ENCODE data around the gene PABPN1L. TPM values are rescaled to one million over a fixed set of nuclear protein-coding genes. Genes with fewer than 3 reads are reported as not detected.

Gene PABPN1L
- total and polyA plus RNA-seq, 2 donors (not counting 1 experiment from before 2014, with no cell fraction given), result 0.21 to 0.84 TPM

- H3K4me1 Mint-ChIP-seq, result peaks cover 12% of the 10 kb centered on the region
- no peak for ATAC-seq (ENCODE audit: low read depth)
- POLR2A ChIA-PET, result no interaction called here
Measured at GRCh38 chr16:88897696-88898425, 31.4 kb upstream of the PABPN1L start.

More at GRCh38 chr16:88897696-88898425, 31.4 kb upstream of the PABPN1L start:
- Histone ChIP-seq H3K4me3 (ENCODE audit: control extremely low read depth in 1 of 5, extremely low read depth in 1 of 5, insufficient read depth in 1 of 5, low read depth in 2 of 5, low read length in 4 of 5) (no peak overlapping the region), H3K4me2 (replicated peaks; ENCODE audit: low read depth, low read length, poor library complexity, severe bottlenecking) (no peak overlapping the region), H4K20me1 (ENCODE audit: control insufficient read depth, insufficient read depth, low read length, poor library complexity, severe bottlenecking) (peaks cover 98% of the 10 kb centered on the region), H3K36me3 (replicated peaks in 1 of 2; ENCODE audit: control extremely low read depth in 1 of 2, control insufficient read depth in 1 of 2, extremely low read depth in 1 of 2, insufficient read depth in 2 of 2, low read length in 1 of 2) (peaks cover 0 to 65% of the 10 kb centered on the region in 2 experiments), H3K9me3 (ENCODE audit: control extremely low read depth in 1 of 3, control insufficient read depth in 2 of 3, insufficient read depth in 1 of 3, low read length in 2 of 3) (no peaks in the 10 kb centered on the region), H2AFZ (ENCODE audit: insufficient read depth, low read depth, low read length, poor library complexity, severe bottlenecking) (no peak overlapping the region), H3K27me3 (replicated peaks in 1 of 4; ENCODE audit: control extremely low read depth in 1 of 4, control insufficient read depth in 3 of 4, insufficient read depth in 4 of 4, low read length in 3 of 4) (no peaks in the 10 kb centered on the region), H3K9ac (ENCODE audit: low read length) (no peak overlapping the region), H3K79me2 (ENCODE audit: control insufficient read depth, insufficient read depth, low read length) (peaks cover 68% of the 10 kb centered on the region), H3K27ac (ENCODE audit: low read length in 2 of 2) (no peak overlapping the region), H3K4me1 (ENCODE audit: control insufficient read depth in 2 of 2, insufficient read depth in 2 of 2, low read length in 2 of 2) (peaks cover 15 to 17% of the 10 kb centered on the region in 2 donors)
- Mint-ChIP-seq H3K27ac (no peak overlapping the region), H3K27me3 (no peaks in the 10 kb centered on the region), H3K9me3 (ENCODE audit: insufficient read depth) (no peaks in the 10 kb centered on the region), H3K4me3 (no peak overlapping the region)
- DNase-seq, result no peak
- CTCF ChIA-PET, result no interaction called here
- intact Hi-C loops (cut with micrococcal nuclease), result no loop called here
- no peak for TF ChIP-seq EZH2 (IDR thresholded peaks at IDR 0.05; ENCODE audit: borderline replicate concordance, insufficient read depth, low read depth, low read length, poor library complexity, severe bottlenecking)
- TF ChIP-seq CTCF (IDR thresholded peaks at IDR 0.05), result no peak
- 90% methylated on average over 31 of the region's 34 CpGs for WGBS (ENCODE audit: insufficient coverage)
